Nephron (organoid): ENCODE results near the gene HK3.
A peak's percentile ranks its signal among the peaks of the same experiment; 100 is the strongest.

Source experiments
- H3K27ac Mint-ChIP-seq, 3 experiments: 2 replicates each; pipeline ENCODE4 v1.8.0; 2020; ENCODE audit warnings: mixed read lengths in 3 of 3, mild to moderate bottlenecking in 2 of 3, moderate library complexity in 1 of 3
- H3K27me3 Mint-ChIP-seq: 2 replicates; pipeline ENCODE4 v1.8.0; 2021; ENCODE audit warnings: low read depth, mild to moderate bottlenecking, moderate library complexity, mixed read lengths
- H3K36me3 Mint-ChIP-seq: 2 replicates; pipeline ENCODE4 v1.8.0; 2020; ENCODE audit warnings: low read depth, mixed read lengths
- H3K4me1 Mint-ChIP-seq: 2 replicates; pipeline ENCODE4 v1.8.0; 2020; ENCODE audit warnings: mixed read lengths
- H3K4me3 Mint-ChIP-seq, 3 experiments: 2 replicates each; pipeline ENCODE4 v1.8.0; 2020; ENCODE audit warnings: mild to moderate bottlenecking in 3 of 3, mixed read lengths in 3 of 3, moderate library complexity in 2 of 3
- H3K9me3 Mint-ChIP-seq: 2 replicates; pipeline ENCODE4 v1.8.0; 2020; ENCODE audit warnings: mixed read lengths
- CTCF ChIP-seq, 3 experiments: fragments of 200-600 bp; sonication (generic); IDR thresholded peaks; one replicate each; pipeline ENCODE4 v1.5.0; 2021; ENCODE audit warnings: antibody characterized with exemption in 3 of 3; ENCODE audit not compliant: unreplicated experiment in 3 of 3

Gene HK3

DNA sequence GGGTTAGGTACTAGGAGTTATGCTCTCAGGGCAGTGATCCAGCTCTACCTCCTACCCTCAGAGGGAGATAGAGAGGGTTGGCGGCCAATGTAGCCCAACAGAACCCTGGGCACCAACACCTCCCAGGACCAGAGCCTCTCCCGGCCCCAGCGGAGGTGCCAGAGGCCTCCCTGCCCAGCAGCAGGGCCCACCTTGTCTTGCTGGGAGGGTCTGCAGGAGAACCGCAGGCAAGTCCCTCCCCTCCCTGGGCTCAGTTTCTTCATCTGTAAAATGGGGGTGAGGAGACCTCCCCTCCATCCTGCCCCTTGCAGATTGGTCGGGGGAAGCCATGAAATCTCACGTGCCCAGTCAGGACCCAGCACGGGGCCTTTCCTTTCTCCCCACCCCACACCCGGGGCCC is 34.4 kb downstream of the HK3 start:
- Mint-ChIP-seq H3K9me3 (no peaks in the 10 kb centered on the region), H3K4me1 (peaks cover 6% of the 10 kb centered on the region), H3K4me3 (no peak overlapping the region), H3K27me3 (peaks cover 56% of the 10 kb centered on the region), H3K36me3 (no peaks in the 10 kb centered on the region), H3K27ac (no peak overlapping the region)
- no peak for TF ChIP-seq CTCF (IDR thresholded peaks at IDR 0.05; ENCODE audit: unreplicated experiment in 3 of 3)

GRCh38 chr5:176863765-176864098 is 35.4 kb downstream of the HK3 start:
- Mint-ChIP-seq H3K4me3 (no peak overlapping the region), H3K27ac (no peak overlapping the region), H3K4me1 (peaks cover 6% of the 10 kb centered on the region), H3K9me3 (no peaks in the 10 kb centered on the region), H3K27me3 (peaks cover 58% of the 10 kb centered on the region), H3K36me3 (no peaks in the 10 kb centered on the region)
- TF ChIP-seq CTCF (IDR thresholded peaks at IDR 0.05; ENCODE audit: unreplicated experiment in 3 of 3) = no peak

- Mint-ChIP-seq H3K36me3 (no peaks in the 10 kb centered on the region), H3K9me3 (no peaks in the 10 kb centered on the region), H3K4me3 (peak overlapping the region in 1 of 3 experiments; percentile 29), H3K27ac (no peak overlapping the region), H3K4me1 (peaks cover 6% of the 10 kb centered on the region), H3K27me3 (peaks cover 63% of the 10 kb centered on the region)
- TF ChIP-seq CTCF (IDR thresholded peaks at IDR 0.05; ENCODE audit: unreplicated experiment in 3 of 3) = no peak
These were observed 35.9 kb downstream of the HK3 start for GRCh38 chr5:176863041-176863764.

GRCh38 chr5:176862330-176862995 is 36.7 kb downstream of the HK3 start:
- H3K27ac Mint-ChIP-seq = no peak overlapping the region
- no peak for TF ChIP-seq CTCF (IDR thresholded peaks at IDR 0.05; ENCODE audit: unreplicated experiment in 3 of 3)
- peaks cover 65% of the 10 kb centered on the region for H3K27me3 Mint-ChIP-seq
- H3K9me3 Mint-ChIP-seq = no peaks in the 10 kb centered on the region
- peaks cover 6% of the 10 kb centered on the region for H3K4me1 Mint-ChIP-seq
- no peaks in the 10 kb centered on the region for H3K36me3 Mint-ChIP-seq
- H3K4me3 Mint-ChIP-seq = no peak overlapping the region

DNA sequence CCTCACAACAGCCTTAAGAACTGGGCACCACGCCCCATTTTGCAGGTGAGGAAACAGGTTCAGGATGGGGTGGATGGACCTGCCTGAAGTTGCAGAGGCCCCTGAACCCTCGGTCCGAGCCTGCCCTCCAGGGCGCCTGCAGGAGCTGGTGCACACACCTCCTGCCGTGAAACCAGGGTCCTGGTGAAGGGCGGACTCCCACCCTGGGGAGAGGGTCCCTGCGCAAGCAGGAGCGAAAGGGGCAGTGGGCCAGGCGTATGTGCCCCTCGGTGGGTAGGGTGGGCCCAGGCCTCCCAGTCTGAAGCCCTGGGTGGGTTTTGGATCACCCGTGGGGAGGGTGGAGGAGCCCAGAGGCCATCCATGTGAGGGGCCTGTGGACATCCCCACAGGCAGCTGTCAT is 37.9 kb downstream of the HK3 start:
- Mint-ChIP-seq H3K27me3 (peaks cover 62% of the 10 kb centered on the region), H3K4me1 (peaks cover 6% of the 10 kb centered on the region), H3K4me3 (no peak overlapping the region), H3K9me3 (no peaks in the 10 kb centered on the region), H3K27ac (no peak overlapping the region), H3K36me3 (no peaks in the 10 kb centered on the region)
- TF ChIP-seq CTCF (IDR thresholded peaks at IDR 0.05; ENCODE audit: unreplicated experiment in 3 of 3) = no peak

- Mint-ChIP-seq H3K4me1 (peaks cover 6% of the 10 kb centered on the region), H3K27me3 (peaks cover 53% of the 10 kb centered on the region), H3K9me3 (no peaks in the 10 kb centered on the region), H3K36me3 (no peaks in the 10 kb centered on the region), H3K27ac (no peak overlapping the region), H3K4me3 (no peak overlapping the region)
- TF ChIP-seq CTCF (IDR thresholded peaks at IDR 0.05; ENCODE audit: unreplicated experiment in 3 of 3) = no peak
These were observed 38.8 kb downstream of the HK3 start for GRCh38 chr5:176860381-176860780.
